22Rv1 (cell line): Measurements from ENCODE around the gene UGT1A9.
"Not testable (repeated sequence)": the region's sequence is repeated elsewhere in the genome, so short reads cannot be mapped to it uniquely, and the experiment has no call there.

ENCODE experiments used
- H3K27ac ChIP-seq: fragments of 450-650 bp; 2 replicates; pipeline ENCODE4 v1.5.1; 2017
- ZFX ChIP-seq: fragments of 450-650 bp; IDR thresholded peaks from 2 replicates; pipeline ENCODE4 v1.6.1; 2017; ENCODE audit warnings: antibody characterized with exemption, borderline replicate concordance
- TF ChIP-seq, protein P1 (sequence below): fragments of 450-650 bp; IDR thresholded peaks from 2 replicates; pipeline ENCODE4 v1.5.1; 2017; ENCODE audit warnings: mild to moderate bottlenecking

The UGT1A9 gene

DNA sequence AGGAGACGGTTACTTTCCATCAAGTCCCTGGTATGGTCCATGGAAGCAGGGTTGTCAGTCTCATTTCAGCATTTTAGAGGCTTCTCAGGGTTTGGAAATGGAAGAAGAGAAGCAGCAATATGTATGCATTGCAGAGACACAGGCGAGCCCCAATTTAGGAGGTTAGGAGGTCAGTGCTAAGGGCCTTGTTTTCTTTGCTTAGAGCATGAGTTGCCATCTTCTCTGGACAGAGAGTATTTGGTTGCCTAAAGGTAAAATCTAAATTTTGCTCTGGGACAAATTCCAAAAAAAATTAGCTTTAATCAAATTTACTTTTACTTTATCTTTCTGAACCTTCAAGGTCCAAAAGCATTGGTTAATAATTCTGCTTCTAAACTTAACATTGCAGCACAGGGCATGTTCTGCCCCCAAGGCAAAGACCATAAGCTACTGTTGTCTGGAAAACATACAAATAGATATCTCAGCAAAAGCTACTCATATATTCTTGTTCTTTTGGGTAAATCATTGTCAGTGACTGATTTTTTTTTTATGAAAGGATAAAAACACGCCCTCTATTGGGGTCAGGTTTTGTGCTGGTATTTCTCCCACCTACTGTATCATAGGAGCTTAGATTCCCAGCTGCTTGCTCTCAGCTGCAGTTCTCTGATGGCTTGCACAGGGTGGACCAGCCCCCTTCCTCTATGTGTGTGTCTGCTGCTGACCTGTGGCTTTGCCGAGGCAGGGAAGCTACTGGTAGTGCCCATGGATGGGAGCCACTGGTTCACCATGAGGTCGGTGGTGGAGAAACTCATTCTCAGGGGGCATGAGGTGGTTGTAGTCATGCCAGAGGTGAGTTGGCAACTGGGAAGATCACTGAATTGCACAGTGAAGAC lies at the start of gene UGT1A9:
UGT1A9 (plus strand) TSS at position 609 of the 872 bp plus-strand sequence; CDS start at position 646, 37 bp downstream.
- H3K27ac ChIP-seq = no peak within 1 kb of the TSS
- TF ChIP-seq ZFX = no peak
- TF ChIP-seq, protein P1, sequence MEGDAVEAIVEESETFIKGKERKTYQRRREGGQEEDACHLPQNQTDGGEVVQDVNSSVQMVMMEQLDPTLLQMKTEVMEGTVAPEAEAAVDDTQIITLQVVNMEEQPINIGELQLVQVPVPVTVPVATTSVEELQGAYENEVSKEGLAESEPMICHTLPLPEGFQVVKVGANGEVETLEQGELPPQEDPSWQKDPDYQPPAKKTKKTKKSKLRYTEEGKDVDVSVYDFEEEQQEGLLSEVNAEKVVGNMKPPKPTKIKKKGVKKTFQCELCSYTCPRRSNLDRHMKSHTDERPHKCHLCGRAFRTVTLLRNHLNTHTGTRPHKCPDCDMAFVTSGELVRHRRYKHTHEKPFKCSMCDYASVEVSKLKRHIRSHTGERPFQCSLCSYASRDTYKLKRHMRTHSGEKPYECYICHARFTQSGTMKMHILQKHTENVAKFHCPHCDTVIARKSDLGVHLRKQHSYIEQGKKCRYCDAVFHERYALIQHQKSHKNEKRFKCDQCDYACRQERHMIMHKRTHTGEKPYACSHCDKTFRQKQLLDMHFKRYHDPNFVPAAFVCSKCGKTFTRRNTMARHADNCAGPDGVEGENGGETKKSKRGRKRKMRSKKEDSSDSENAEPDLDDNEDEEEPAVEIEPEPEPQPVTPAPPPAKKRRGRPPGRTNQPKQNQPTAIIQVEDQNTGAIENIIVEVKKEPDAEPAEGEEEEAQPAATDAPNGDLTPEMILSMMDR = no peak

DNA sequence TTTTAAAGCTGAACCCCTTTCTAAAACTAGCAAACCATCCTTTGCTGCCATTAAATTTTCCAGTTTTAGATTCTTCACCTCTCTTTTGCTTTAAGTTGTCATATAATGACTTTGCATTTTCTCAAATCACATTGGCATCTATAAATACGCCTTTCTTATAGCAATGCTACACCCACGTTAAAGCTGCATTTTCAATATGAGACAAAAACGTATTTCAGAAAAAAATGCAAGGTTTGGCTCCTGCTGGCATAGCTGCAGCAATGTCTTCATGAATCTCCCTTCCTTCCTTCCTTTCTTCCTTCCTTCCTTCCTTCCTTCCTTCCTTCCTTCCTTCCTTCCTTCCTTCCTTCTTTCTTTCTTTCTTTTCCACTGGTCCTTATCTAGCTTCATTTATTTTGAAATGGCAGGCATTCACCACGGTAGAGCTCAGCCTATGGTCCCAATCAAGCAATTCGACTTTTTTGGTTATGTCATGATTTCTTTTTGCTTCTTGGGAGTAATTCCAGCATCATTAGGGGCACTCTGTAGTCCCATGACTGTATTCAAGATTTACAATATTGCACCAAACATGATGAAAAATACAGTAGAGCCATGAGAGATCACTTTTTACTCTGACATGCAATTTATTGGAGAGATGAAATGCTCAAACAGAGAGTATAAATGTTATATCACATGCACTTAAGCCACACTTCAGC lies 44.2 kb upstream of the UGT1A9 start:
- no peak overlapping the region for H3K27ac ChIP-seq
- TF ChIP-seq ZFX = no peak
- TF ChIP-seq, protein P1 = no peak

DNA sequence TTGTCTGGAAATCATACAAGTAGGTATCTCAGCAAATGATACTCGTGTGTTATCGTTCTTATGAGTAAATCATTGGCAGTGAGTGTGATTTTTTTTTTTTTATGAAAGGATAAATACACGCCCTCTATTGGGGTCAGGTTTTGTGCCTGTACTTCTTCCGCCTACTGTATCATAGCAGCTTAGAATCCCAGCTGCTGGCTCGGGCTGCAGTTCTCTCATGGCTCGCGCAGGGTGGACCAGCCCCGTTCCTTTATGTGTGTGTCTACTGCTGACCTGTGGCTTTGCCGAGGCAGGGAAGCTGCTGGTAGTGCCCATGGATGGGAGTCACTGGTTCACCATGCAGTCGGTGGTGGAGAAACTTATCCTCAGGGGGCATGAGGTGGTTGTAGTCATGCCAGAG lies 35.4 kb upstream of the UGT1A9 start, which contains the start of gene UGT1A10:
UGT1A10 (plus strand) TSS at position 143 of the 400 bp plus-strand sequence; CDS start at position 218, 75 bp downstream.
- H3K27ac ChIP-seq = not testable (repeated sequence)

DNA sequence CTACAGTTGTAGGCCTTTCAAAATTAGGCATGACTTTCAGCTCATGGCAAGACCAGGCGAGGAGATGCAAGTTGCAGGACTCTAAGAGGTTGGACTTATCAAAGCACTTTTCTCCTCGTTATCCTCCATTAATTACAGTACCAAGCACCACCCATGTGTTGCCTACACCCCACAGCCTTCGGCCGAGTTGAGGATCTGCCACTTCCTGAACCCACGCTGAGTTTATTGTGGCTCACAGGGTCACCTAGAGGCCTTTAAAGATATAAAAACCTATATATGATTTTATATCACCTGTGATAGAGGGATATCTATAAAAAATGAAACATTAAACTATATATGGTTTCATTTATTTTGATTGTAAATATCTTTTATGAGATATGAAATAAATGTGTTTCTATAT lies 32.9 kb upstream of the UGT1A9 start:
- H3K27ac ChIP-seq = no peak overlapping the region
- TF ChIP-seq ZFX = no peak
- TF ChIP-seq, protein P1 = no peak

DNA sequence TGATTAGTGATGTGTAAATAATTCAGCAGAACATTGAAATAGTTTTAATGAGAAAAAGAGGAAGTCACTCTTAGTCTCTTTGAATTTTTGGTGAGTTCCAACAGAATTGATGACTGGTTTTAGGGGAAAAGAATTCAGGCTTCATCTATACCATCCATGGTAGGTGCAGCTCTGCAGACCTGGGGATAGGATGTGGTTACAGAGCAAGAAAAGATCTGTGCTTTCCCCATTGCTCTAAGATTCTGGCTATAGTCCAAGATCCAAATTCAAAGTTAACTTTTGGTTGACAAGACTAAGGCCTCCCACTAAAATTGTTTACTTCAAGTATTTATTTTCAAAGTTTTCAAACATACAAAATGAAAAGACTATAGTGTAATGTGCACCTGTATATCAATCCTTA lies 31.8 kb upstream of the UGT1A9 start:
- TF ChIP-seq ZFX = no peak
- TF ChIP-seq, protein P1 = no peak
- no peak overlapping the region for H3K27ac ChIP-seq

DNA sequence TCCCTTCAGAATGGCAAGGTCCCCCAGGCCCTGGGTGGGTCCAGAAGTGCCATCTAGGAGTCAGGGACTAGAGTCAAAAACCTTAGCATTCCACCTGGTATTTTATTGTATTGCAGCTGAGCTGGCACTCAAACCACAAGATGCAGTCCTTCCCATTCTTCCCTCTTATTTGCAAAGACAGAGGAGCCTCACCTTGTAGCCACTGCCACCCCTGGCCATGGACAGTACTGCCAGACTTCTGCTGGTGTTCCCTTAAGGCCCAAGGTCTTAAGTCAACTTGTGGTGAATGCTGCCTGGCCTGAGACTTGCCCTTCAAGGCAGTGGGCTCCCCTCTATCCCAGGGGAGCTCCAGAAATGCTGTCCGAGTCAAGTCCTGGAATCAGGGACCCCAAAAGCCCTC lies 28.6 kb upstream of the UGT1A9 start:
- H3K27ac ChIP-seq = no peak overlapping the region

DNA sequence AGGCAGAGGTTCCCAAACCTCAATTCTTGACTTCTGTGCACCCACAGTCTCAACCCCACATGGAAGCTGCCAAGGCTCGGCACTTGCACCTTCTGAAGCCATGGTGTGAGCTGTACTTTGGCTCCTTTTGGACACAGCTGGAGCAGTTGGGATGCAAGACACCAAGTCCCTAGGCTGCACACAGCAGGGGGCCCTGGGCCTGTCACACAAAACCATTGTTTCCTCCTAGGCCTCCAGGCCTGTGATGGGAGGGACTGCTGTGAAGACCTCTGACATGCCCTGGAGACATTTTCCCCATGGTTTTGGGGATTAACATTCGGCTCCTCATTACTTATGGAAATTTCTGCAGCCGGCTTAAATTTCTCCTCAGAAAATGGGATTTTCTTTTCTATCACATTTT lies 25.7 kb upstream of the UGT1A9 start:
- H3K27ac ChIP-seq = not testable (repeated sequence)

More for the DNA sequence above, 28.6 kb upstream of the UGT1A9 start:
- TF ChIP-seq, protein P1 = peak; percentile 46
- no peak for TF ChIP-seq ZFX

DNA sequence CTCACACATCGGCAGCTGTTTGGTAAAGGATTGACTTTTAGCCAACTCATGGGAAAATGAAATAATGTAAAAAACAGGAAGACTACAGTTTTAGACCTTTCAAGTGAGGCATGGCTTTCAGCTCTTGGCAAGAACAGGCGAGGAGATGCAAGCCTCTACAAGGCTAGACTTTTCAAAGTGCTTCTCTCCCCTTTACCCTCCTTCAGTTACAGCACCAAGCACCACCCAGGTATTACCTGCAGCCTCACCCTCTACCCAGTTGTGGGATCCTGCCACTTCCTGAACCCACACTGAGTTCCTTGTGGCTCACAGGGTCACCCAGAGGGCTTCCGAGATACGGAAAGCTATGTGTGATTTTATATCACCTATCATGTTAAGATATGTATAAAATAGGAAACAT lies 20.7 kb upstream of the UGT1A9 start:
- TF ChIP-seq, protein P1 = no peak
- no peak for TF ChIP-seq ZFX
- H3K27ac ChIP-seq = no peak overlapping the region
